Kidney (tissue), 14 donors: ENCODE results near the gene WDFY4. TPM values are rescaled to one million over a fixed set of nuclear protein-coding genes. Genes with fewer than 3 reads are reported as not detected.

Experiments
- DNase-seq, 5 donors: peaks; one replicate each; pipeline ENCODE4 v3.0.0-alpha.2; 2013 to 2020
- FAIRE-seq: peaks from 2 replicates; lab custom pipeline; 2012; peaks lifted over from hg19 to GRCh38; lab: Jason Lieb, UNC
- H3K27ac ChIP-seq, 2 donors: one replicate each; pipeline ENCODE4 v1.7.0; 2013; ENCODE audit warnings: low read depth in 2 of 2, low read length in 2 of 2, inconsistent platforms in 1 of 2
- H3K27me3 ChIP-seq: one replicate; pipeline ENCODE4 v1.7.1; 2013; ENCODE audit warnings: low read length, inconsistent platforms; ENCODE audit not compliant: control insufficient read depth, insufficient read depth
- H3K36me3 ChIP-seq, 3 donors: one replicate each; pipeline versions ENCODE4 v1.7.0 to v1.7.1; 2013; ENCODE audit warnings: low read length in 3 of 3, control low read depth in 1 of 3, inconsistent platforms in 1 of 3; ENCODE audit not compliant: insufficient read depth in 3 of 3, control insufficient read depth in 2 of 3
- H3K4me1 ChIP-seq, 3 donors: one replicate each; pipeline versions ENCODE4 v1.7.0 to v1.7.1; 2013; ENCODE audit warnings: low read length in 3 of 3, inconsistent platforms in 1 of 3, low read depth in 1 of 3; ENCODE audit not compliant: control insufficient read depth in 2 of 3, insufficient read depth in 2 of 3
- H3K4me3 ChIP-seq, 3 donors: one replicate each; pipeline versions ENCODE4 v1.7.0 to v1.8.1; 2013; ENCODE audit warnings: low read length in 3 of 3, control low read depth in 1 of 3, inconsistent platforms in 1 of 3
- H3K9ac ChIP-seq, 3 donors: one replicate each; pipeline versions ENCODE4 v1.7.0 to v1.7.1; 2013; ENCODE audit warnings: low read length in 3 of 3, control low read depth in 1 of 3, inconsistent platforms in 1 of 3
- H3K9me3 ChIP-seq, 3 donors: one replicate each; pipeline versions ENCODE4 v1.7.0 to v1.7.1; 2013; ENCODE audit warnings: low read length in 3 of 3, control low read depth in 1 of 3, inconsistent platforms in 1 of 3; ENCODE audit not compliant: control insufficient read depth in 2 of 3, insufficient read depth in 1 of 3
- intact Hi-C: fragments of 100-400 bp; cut with DNase I; formaldehyde crosslinking; loops from one replicate; pipeline ENCODE4 v1.11.1; 2022
- polyA plus RNA-seq: library from polyadenylated mRNA; stranded (reverse); fragments of 350-450 nt; fragmentation: Illumina TruSeq; extraction: RNeasy Lipid Tissue Mini Kit (QIAGEN cat#74804); gene quantifications from one replicate; pipeline ENCODE4 v1.2.3, GENCODE V29; 2014; ENCODE audit warnings: low read depth, low replicate concordance; ENCODE audit not compliant: insufficient read depth
- total RNA-seq: library from RNA; stranded (reverse); fragmentation: NEBNext Ultra II Directional; extraction: Animal tissue kit (Norgen Biotek cat#: 25700); gene quantifications from one replicate; pipeline ENCODE4 v1.2.1, GENCODE V29; 2021
- TF ChIP-seq, protein P1 (sequence below): IDR thresholded peaks from 3 replicates; pipeline ENCODE4 v1.5.1; 2012; ENCODE audit warnings: mild to moderate bottlenecking, moderate library complexity, borderline replicate concordance; ENCODE audit not compliant: insufficient read depth; ENCODE audit errors: extremely low read depth
- donor health status: control.
- donor health status: control.
- donor health status: control.
- donor health status: control.
- donor health status: control.
- donor health status: DM: yes; HTN: yes; CAD: no.
- donor health status: Normal renal cell carcinoma (clear cell type).

Gene WDFY4
- total and polyA plus RNA-seq, 2 donors from 2014 or later: 1.7 to 13.3 TPM

GRCh38 chr10:48786606-48787282, 102.1 kb downstream of the WDFY4 start:
- H3K36me3 ChIP-seq: no peaks in the 10 kb centered on the region
- DNase-seq (no peak), FAIRE-seq (no peak)
- TF ChIP-seq, protein P1, sequence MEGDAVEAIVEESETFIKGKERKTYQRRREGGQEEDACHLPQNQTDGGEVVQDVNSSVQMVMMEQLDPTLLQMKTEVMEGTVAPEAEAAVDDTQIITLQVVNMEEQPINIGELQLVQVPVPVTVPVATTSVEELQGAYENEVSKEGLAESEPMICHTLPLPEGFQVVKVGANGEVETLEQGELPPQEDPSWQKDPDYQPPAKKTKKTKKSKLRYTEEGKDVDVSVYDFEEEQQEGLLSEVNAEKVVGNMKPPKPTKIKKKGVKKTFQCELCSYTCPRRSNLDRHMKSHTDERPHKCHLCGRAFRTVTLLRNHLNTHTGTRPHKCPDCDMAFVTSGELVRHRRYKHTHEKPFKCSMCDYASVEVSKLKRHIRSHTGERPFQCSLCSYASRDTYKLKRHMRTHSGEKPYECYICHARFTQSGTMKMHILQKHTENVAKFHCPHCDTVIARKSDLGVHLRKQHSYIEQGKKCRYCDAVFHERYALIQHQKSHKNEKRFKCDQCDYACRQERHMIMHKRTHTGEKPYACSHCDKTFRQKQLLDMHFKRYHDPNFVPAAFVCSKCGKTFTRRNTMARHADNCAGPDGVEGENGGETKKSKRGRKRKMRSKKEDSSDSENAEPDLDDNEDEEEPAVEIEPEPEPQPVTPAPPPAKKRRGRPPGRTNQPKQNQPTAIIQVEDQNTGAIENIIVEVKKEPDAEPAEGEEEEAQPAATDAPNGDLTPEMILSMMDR: no peak
- no peaks in the 10 kb centered on the region for H3K27me3 ChIP-seq
- intact Hi-C loops: no loop called here
- no peak overlapping the region for H3K9ac ChIP-seq
- no peak overlapping the region for H3K4me3 ChIP-seq
- no peak overlapping the region for H3K27ac ChIP-seq
- no peaks in the 10 kb centered on the region for H3K4me1 ChIP-seq
- no peaks in the 10 kb centered on the region for H3K9me3 ChIP-seq

- Histone ChIP-seq H3K9me3 (no peaks in the 10 kb centered on the region), H3K27ac (no peak overlapping the region), H3K4me3 (no peak overlapping the region), H3K27me3 (no peaks in the 10 kb centered on the region), H3K36me3 (no peaks in the 10 kb centered on the region), H3K4me1 (peaks cover 0 to 2% (median 0%) of the 10 kb centered on the region in 3 donors), H3K9ac (no peak overlapping the region)
- FAIRE-seq: no peak
- TF ChIP-seq, protein P1: no peak
- intact Hi-C loops: no loop called here
- DNase-seq: no peak
Measured at GRCh38 chr10:48788554-48788953, 103.9 kb downstream of the WDFY4 start.

GRCh38 chr10:48789486-48790456, 105.1 kb downstream of the WDFY4 start:
- H3K9me3 ChIP-seq: no peaks in the 10 kb centered on the region
- no peaks in the 10 kb centered on the region for H3K27me3 ChIP-seq
- H3K9ac ChIP-seq: no peak overlapping the region
- DNase-seq (no peak), FAIRE-seq (no peak)
- H3K36me3 ChIP-seq: no peaks in the 10 kb centered on the region
- no peak overlapping the region for H3K4me3 ChIP-seq
- no peak overlapping the region for H3K27ac ChIP-seq
- peaks cover 0 to 2% (median 0%) of the 10 kb centered on the region in 3 donors for H3K4me1 ChIP-seq
- intact Hi-C loops: no loop called here
- TF ChIP-seq, protein P1: no peak
